GM23248 (cell line): ENCODE data around the gene MYBPC1. TPM values are rescaled to one million over a fixed set of nuclear protein-coding genes. Genes with fewer than 3 reads are reported as not detected.

Source experiments
- DNase-seq: peaks from one replicate; pipeline ENCODE4 v3.0.0-alpha.2; 2015
- H2AFZ ChIP-seq: fragments of 200-600 bp; sonication (generic); 2 replicates; pipeline ENCODE4 v1.6.1; 2016; ENCODE audit warnings: antibody characterized with exemption
- H3F3A ChIP-seq: fragments of 200-600 bp; sonication (generic); 2 replicates; pipeline ENCODE4 v1.6.1; 2016; ENCODE audit warnings: mild to moderate bottlenecking, antibody characterized with exemption, mixed run types; ENCODE audit not compliant: insufficient read depth
- H3K27ac ChIP-seq: fragments of 200-600 bp; sonication (generic); 2 replicates; pipeline ENCODE4 v1.5.1; 2016; ENCODE audit warnings: mild to moderate bottlenecking
- H3K27me3 ChIP-seq: fragments of 200-600 bp; sonication (generic); replicated peaks from 2 replicates; pipeline ENCODE4 v1.6.1; 2016; ENCODE audit warnings: mild to moderate bottlenecking; ENCODE audit not compliant: insufficient read depth
- H3K36me3 ChIP-seq: fragments of 200-600 bp; sonication (generic); 2 replicates; pipeline ENCODE4 v1.6.1; 2016; ENCODE audit warnings: low read depth, mild to moderate bottlenecking
- H3K4me1 ChIP-seq: fragments of 200-600 bp; sonication (generic); 2 replicates; pipeline ENCODE4 v1.6.1; 2016; ENCODE audit warnings: mild to moderate bottlenecking; ENCODE audit not compliant: insufficient read depth
- H3K4me2 ChIP-seq: fragments of 200-600 bp; sonication (generic); one replicate; pipeline ENCODE4 v1.6.1; 2016; ENCODE audit warnings: mild to moderate bottlenecking; ENCODE audit not compliant: unreplicated experiment
- H3K4me3 ChIP-seq: fragments of 200-600 bp; sonication (generic); 2 replicates; pipeline ENCODE4 v1.5.1; 2016; ENCODE audit warnings: mild to moderate bottlenecking
- H3K79me2 ChIP-seq: fragments of 200-600 bp; sonication (generic); 2 replicates; pipeline ENCODE4 v1.6.1; 2016; ENCODE audit warnings: mild to moderate bottlenecking; ENCODE audit not compliant: insufficient read depth
- H3K9ac ChIP-seq: fragments of 200-600 bp; sonication (generic); 2 replicates; pipeline ENCODE4 v1.6.1; 2016; ENCODE audit warnings: mild to moderate bottlenecking
- H3K9me2 ChIP-seq: fragments of 200-600 bp; sonication (generic); 2 replicates; pipeline ENCODE4 v1.6.1; 2016; ENCODE audit warnings: mixed run types, mild to moderate bottlenecking, moderate library complexity; ENCODE audit not compliant: insufficient read depth
- H3K9me3 ChIP-seq: fragments of 200-600 bp; sonication (generic); one replicate; pipeline ENCODE4 v1.6.1; 2017; ENCODE audit warnings: low read depth
- H4K20me1 ChIP-seq: fragments of 200-600 bp; sonication (generic); 2 replicates; pipeline ENCODE4 v1.6.0; 2016; ENCODE audit not compliant: insufficient read depth
- EZH2 ChIP-seq: fragments of 200-600 bp; sonication (generic); IDR thresholded peaks from 2 replicates; pipeline ENCODE4 v1.6.1; 2018; ENCODE audit warnings: antibody characterized with exemption, mild to moderate bottlenecking; ENCODE audit not compliant: insufficient read depth, poor library complexity, severe bottlenecking
- EZH2phosphoT487 ChIP-seq: fragments of 200-600 bp; sonication (generic); IDR thresholded peaks from 2 replicates; pipeline ENCODE4 v1.6.1; 2018; ENCODE audit warnings: antibody characterized with exemption, moderate library complexity, mild to moderate bottlenecking, low read depth; ENCODE audit not compliant: insufficient read depth
- WGBS, 2 experiments: methylation state at CpG; one replicate each; pipeline ENCODE4 v1.1.6; 2015 to 2017; ENCODE audit warnings: low lambda C conversion rate in 2 of 2, low coverage in 1 of 2; ENCODE audit errors: missing lambda C conversion rate in 2 of 2; 5-methylcytosine and 5-hydroxymethylcytosine counted together
- in situ Hi-C: fragments of 300-500 bp; cut with MboI; formaldehyde crosslinking; loops from 2 replicates; pipeline ENCODE4 v1.15.0; 2020
- polyA plus RNA-seq: library from polyadenylated mRNA; unstranded; fragments of >200 nt; fragmentation: Nextera tagmentation; extraction: Ambion mirVana; gene quantifications from 2 replicates; pipeline ENCODE4 v1.2.1, GENCODE V29; 2016
- total RNA-seq: library from RNA; depleted of rRNA; stranded (reverse); fragments of >200 nt; shearing (Covaris generic); gene quantifications from 2 replicates; pipeline ENCODE4 v1.2.3, GENCODE V29; 2014

The MYBPC1 gene
- total and polyA plus RNA-seq, 2 experiments from 2014 or later, result not detected

DNA sequence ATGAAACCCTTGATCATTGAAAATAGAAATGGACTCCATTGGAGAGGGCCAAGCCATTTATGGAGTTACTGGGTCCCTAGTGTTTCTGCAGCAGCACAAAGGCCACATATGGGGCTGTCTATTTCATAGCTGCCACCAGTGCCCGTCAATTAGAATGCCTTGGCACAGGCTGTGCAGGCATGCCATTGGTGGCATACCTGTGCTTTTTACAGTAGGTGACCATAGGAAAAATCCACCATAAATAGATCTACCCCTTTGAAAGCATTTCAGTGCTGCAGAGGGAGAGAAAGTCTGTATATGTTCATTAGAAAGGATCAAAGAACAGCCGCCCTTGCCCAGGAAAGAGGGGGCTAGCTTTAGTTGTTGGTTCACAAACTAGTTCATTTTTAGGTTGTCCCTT lies 13.1 kb downstream of the MYBPC1 start:
- H3K9me3 ChIP-seq, result no peaks in the 10 kb centered on the region
- no peak for DNase-seq
- H3K9me2 ChIP-seq, result no peaks in the 10 kb centered on the region
- H3K4me2 ChIP-seq, result no peak overlapping the region
- no peaks in the 10 kb centered on the region for H3F3A ChIP-seq
- no peaks in the 10 kb centered on the region; the same call in 1 of the 2 replicates for H3K27me3 ChIP-seq
- H3K9ac ChIP-seq, result no peak overlapping the region
- H4K20me1 ChIP-seq, result no peaks in the 10 kb centered on the region
- H3K27ac ChIP-seq, result no peak overlapping the region
- H3K36me3 ChIP-seq, result no peaks in the 10 kb centered on the region
- no peak overlapping the region for H2AFZ ChIP-seq
- H3K4me3 ChIP-seq, result no peak overlapping the region
- H3K4me1 ChIP-seq, result no peaks in the 10 kb centered on the region
- no peaks in the 10 kb centered on the region for H3K79me2 ChIP-seq
- TF ChIP-seq EZH2phosphoT487, result no peak
- no peak for TF ChIP-seq EZH2
- in situ Hi-C loops, result no loop called here
- 56 to 71% methylated on average over 2 of the region's 2 CpGs for WGBS, 2 experiments

DNA sequence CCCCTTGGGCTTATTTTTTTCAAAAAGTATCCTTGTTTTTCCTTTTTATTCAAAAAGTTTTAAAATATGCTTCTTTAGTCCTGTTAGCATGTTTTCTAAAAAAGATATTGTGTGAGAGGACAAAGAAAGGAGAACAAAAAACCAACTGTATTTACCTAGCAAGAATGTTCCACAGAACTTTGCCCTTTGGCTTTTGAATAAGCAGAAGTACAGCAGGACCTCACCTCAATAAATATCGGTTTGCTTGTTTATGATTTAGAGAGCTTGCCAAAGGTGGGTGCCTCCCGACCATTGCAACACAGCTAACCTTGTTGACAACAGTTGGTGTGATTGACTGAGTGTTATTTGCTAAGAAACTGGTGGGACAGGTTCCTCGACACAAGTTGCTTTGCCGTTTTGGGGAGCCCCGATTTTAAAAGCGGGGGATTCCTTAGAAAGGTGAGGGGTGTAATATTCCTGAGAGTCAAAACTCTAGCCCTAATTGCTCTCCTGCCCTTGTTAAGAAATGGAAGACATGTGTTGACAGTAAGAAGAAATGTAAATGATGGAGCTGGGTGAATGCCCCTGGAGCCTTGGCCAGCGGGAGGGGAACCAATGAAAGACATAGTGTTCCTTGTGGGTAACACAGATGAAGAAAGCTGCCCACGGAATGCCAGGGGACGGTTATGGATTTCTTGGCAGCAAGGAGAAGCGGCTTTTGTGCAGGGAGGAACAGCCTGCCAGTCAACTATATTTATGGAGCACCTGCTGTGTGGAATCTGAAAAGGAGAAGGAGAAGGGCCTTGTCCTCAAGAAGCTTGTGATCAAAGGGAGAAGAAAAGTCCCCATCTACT lies 13.7 kb downstream of the MYBPC1 start:
- H3K9me2 ChIP-seq, result no peaks in the 10 kb centered on the region
- no peak for TF ChIP-seq EZH2phosphoT487
- no peak for TF ChIP-seq EZH2
- H3K79me2 ChIP-seq, result no peaks in the 10 kb centered on the region
- H3K27ac ChIP-seq, result no peak overlapping the region
- H3K4me2 ChIP-seq, result no peak overlapping the region
- in situ Hi-C loops, result no loop called here
- H3F3A ChIP-seq, result no peaks in the 10 kb centered on the region
- H3K4me3 ChIP-seq, result no peak overlapping the region
- H3K9me3 ChIP-seq, result no peaks in the 10 kb centered on the region
- H3K9ac ChIP-seq, result no peak overlapping the region
- no peaks in the 10 kb centered on the region for H3K36me3 ChIP-seq
- no peaks in the 10 kb centered on the region; the same call in 1 of the 2 replicates for H3K27me3 ChIP-seq
- 38 to 39% methylated on average over 10 of the region's 10 CpGs for WGBS, 2 experiments
- no peaks in the 10 kb centered on the region for H3K4me1 ChIP-seq
- no peak overlapping the region for H2AFZ ChIP-seq
- no peak for DNase-seq
- no peaks in the 10 kb centered on the region for H4K20me1 ChIP-seq

DNA sequence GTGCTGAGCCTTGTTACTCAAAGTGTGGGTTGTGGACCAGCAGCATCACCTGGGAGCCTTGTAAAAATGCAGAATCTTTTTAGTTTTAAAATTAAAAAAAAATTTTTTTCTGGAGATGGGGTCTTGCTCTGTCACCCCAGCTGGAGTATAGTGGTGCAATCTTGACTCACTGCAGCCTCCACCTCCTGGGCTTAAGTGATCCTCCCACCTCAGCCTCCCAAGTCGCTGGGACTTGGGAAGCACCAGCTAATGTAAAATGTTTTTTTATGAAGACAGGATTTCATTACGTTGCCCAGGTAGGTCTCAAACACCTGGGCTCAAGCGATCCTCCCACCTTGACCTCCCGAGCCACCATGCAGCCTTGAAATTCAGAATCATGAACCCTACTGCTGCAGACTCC lies 14.4 kb downstream of the MYBPC1 start:
- Histone ChIP-seq H3K79me2 (no peaks in the 10 kb centered on the region), H3K4me3 (no peak overlapping the region), H3K36me3 (no peaks in the 10 kb centered on the region), H3F3A (no peaks in the 10 kb centered on the region), H3K9me2 (no peaks in the 10 kb centered on the region), H4K20me1 (no peaks in the 10 kb centered on the region), H3K4me1 (no peaks in the 10 kb centered on the region), H2AFZ (no peak overlapping the region), H3K9me3 (no peaks in the 10 kb centered on the region), H3K27ac (no peak overlapping the region), H3K9ac (no peak overlapping the region), H3K4me2 (no peak overlapping the region), H3K27me3 (no peaks in the 10 kb centered on the region; the same call in 1 of the 2 replicates)
- in situ Hi-C loops, result no loop called here
- no peak for DNase-seq
- no peak for TF ChIP-seq EZH2phosphoT487
- TF ChIP-seq EZH2, result no peak
- 60 to 69% methylated on average over 4 of the region's 4 CpGs for WGBS, 2 experiments

DNA sequence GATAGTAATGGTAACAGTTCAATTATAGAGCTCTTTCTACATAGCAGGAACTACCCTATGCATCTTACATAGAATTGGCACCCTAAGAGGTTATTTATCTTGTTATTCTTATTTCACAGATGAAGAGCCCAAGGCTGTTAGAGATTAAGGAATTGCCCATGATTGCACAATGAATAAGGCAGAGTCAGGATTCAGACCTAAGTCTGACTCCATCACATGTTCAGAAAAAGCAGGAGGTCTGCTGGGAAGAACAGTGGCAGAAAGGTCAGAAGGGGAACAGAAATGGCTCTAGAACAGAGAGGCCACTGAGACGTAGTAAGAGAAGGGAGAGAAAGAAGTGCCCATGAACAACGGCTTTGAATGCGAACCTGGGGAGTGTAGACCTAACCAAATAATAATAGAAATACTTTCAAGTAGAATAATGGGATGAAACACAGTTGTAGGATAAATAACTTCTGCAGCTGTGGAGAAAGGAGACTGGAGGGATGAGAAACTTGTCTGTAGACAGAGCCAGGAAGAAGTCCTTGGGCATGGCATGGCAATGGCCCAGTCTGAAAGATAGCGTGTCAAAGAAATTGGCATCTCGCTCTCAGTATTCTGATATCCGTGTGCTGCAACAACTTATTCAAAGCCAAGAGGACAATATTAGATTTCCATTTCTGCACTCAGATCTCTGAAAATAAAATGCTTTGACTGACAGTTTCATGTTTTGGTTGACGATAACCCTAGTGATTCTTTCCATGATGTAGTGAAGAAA lies 17.6 kb downstream of the MYBPC1 start:
- no peak for DNase-seq

More for the DNA sequence above, 17.6 kb downstream of the MYBPC1 start:
- WGBS, 2 experiments, result 66 to 75% methylated on average over 7 of the region's 7 CpGs
- Histone ChIP-seq H2AFZ (no peak overlapping the region), H3K79me2 (no peaks in the 10 kb centered on the region), H3K27me3 (no peaks in the 10 kb centered on the region), H3K9ac (no peak overlapping the region), H3F3A (no peaks in the 10 kb centered on the region), H4K20me1 (no peaks in the 10 kb centered on the region), H3K9me3 (no peaks in the 10 kb centered on the region), H3K4me1 (no peaks in the 10 kb centered on the region), H3K36me3 (no peaks in the 10 kb centered on the region), H3K4me3 (no peak overlapping the region), H3K4me2 (no peak overlapping the region), H3K9me2 (no peaks in the 10 kb centered on the region), H3K27ac (no peak overlapping the region)
- TF ChIP-seq EZH2 (no peak), EZH2phosphoT487 (no peak)
- in situ Hi-C loops, result no loop called here
